ENCODE data around the gene TRPM5. TPM values are rescaled to one million over a fixed set of nuclear protein-coding genes. Genes with fewer than 3 reads are reported as not detected.
"Not testable (repeated sequence)": the region's sequence is repeated elsewhere in the genome, so short reads cannot be mapped to it uniquely, and the experiment has no call there.

Gene TRPM5
- total RNA-seq, 1 experiment from 2014 or later, result 0.07 TPM

DNA sequence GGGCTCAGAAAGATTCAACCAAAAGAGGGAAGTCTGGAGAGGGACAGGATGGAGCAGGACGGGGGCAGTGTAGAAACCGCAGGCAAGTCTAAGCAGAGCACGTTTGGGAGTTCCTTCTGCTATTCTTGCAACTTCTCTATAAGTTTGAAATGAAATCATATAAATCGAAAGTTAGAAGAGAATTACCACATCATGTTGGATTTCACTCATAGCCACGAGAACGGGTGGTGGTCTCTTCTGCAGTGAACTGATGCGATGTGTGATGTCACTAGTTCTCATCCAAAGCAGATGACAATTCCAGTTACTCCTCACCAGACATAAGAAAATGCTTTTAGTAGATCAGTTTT lies 36.5 kb upstream of the TRPM5 start (continued):
- TF ChIP-seq ZNF425 (CRISPR knock-in tag; conservative IDR thresholded peaks at IDR 0.05), result no peak
- no peak for TF ChIP-seq RORB (CRISPR knock-in tag; IDR thresholded peaks at IDR 0.05)
- no peak for TF ChIP-seq SMAD3 (CRISPR knock-in tag; IDR thresholded peaks at IDR 0.05; ENCODE audit: borderline replicate concordance)
- TF ChIP-seq SOX15 (CRISPR knock-in tag; IDR thresholded peaks at IDR 0.05), result no peak
- no peak for TF ChIP-seq GTF2I (CRISPR knock-in tag; conservative IDR thresholded peaks at IDR 0.05)
- no peak for TF ChIP-seq ZMAT4 (CRISPR knock-in tag; IDR thresholded peaks at IDR 0.05)
- no peak for TF ChIP-seq NFE2L1 (CRISPR knock-in tag; IDR thresholded peaks at IDR 0.05)
- TF ChIP-seq TEAD1 (CRISPR knock-in tag; IDR thresholded peaks at IDR 0.05), result no peak
- TF ChIP-seq MXD4 (CRISPR knock-in tag; IDR thresholded peaks at IDR 0.05; ENCODE audit: borderline replicate concordance), result no peak
- no peak for TF ChIP-seq CDX4 (CRISPR knock-in tag; IDR thresholded peaks at IDR 0.05; ENCODE audit: borderline replicate concordance)
- no peak for TF ChIP-seq SMAD4 (CRISPR knock-in tag; IDR thresholded peaks at IDR 0.05)
- no peak for TF ChIP-seq ZNF121 (CRISPR knock-in tag; IDR thresholded peaks at IDR 0.05)
- TF ChIP-seq, protein P1, sequence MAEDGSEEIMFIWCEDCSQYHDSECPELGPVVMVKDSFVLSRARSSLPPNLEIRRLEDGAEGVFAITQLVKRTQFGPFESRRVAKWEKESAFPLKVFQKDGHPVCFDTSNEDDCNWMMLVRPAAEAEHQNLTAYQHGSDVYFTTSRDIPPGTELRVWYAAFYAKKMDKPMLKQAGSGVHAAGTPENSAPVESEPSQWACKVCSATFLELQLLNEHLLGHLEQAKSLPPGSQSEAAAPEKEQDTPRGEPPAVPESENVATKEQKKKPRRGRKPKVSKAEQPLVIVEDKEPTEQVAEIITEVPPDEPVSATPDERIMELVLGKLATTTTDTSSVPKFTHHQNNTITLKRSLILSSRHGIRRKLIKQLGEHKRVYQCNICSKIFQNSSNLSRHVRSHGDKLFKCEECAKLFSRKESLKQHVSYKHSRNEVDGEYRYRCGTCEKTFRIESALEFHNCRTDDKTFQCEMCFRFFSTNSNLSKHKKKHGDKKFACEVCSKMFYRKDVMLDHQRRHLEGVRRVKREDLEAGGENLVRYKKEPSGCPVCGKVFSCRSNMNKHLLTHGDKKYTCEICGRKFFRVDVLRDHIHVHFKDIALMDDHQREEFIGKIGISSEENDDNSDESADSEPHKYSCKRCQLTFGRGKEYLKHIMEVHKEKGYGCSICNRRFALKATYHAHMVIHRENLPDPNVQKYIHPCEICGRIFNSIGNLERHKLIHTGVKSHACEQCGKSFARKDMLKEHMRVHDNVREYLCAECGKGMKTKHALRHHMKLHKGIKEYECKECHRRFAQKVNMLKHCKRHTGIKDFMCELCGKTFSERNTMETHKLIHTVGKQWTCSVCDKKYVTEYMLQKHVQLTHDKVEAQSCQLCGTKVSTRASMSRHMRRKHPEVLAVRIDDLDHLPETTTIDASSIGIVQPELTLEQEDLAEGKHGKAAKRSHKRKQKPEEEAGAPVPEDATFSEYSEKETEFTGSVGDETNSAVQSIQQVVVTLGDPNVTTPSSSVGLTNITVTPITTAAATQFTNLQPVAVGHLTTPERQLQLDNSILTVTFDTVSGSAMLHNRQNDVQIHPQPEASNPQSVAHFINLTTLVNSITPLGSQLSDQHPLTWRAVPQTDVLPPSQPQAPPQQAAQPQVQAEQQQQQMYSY (CRISPR knock-in tag; IDR thresholded peaks at IDR 0.05), result no peak
- TF ChIP-seq NFATC4 (CRISPR knock-in tag; IDR thresholded peaks at IDR 0.05), result no peak
- no peak for TF ChIP-seq NR2C2 (CRISPR knock-in tag; IDR thresholded peaks at IDR 0.05)

GRCh38 chr11:2480067-2480873 lies 36.0 kb upstream of the TRPM5 start:
- H3K27ac Mint-ChIP-seq; DNase-seq (ENCODE audit: low spot score); CTCF ChIA-PET; ATAC-seq; POLR2A ChIA-PET; H3K4me1 Mint-ChIP-seq; H3K4me3 Mint-ChIP-seq: not testable (repeated sequence)
- Mint-ChIP-seq H3K27me3 (ENCODE audit: low read depth) (peaks cover 97% of the 10 kb centered on the region), H3K36me3 (peaks cover 24% of the 10 kb centered on the region), H3K9me3 (peaks cover 47% of the 10 kb centered on the region)

DNA sequence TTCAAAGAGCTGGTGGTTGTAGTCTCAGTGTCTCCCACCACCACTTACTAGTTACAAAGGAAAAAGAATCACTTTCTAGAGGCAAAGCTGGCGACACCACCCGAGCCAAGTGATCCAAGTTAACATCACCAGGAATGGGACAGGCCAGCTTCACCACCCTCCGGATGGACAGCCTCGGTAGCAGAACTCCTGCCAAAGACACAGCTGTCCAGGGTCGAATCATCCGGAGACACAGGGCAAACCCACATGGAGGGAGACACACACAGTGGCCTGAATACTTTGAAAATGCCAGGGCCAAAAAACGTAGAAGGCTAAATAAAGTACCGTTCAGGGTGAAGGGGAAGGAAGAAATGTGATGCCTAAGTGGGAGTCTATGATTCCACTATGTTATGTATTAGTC lies 33.6 kb upstream of the TRPM5 start:
- POLR2A ChIA-PET, result no interaction called here
- ATAC-seq (no peak), DNase-seq (ENCODE audit: low spot score) (no peak)
- peaks cover 46% of the 10 kb centered on the region for H3K9me3 Mint-ChIP-seq
- H3K4me1 Mint-ChIP-seq, result no peaks in the 10 kb centered on the region
- no peak overlapping the region for H3K4me3 Mint-ChIP-seq
- H3K27me3 Mint-ChIP-seq (ENCODE audit: low read depth), result peaks cover 91% of the 10 kb centered on the region
- CTCF ChIA-PET, result no interaction called here
- H3K36me3 Mint-ChIP-seq, result peaks cover 24% of the 10 kb centered on the region
- H3K27ac Mint-ChIP-seq, result no peak overlapping the region
- TF ChIP-seq, protein P2, sequence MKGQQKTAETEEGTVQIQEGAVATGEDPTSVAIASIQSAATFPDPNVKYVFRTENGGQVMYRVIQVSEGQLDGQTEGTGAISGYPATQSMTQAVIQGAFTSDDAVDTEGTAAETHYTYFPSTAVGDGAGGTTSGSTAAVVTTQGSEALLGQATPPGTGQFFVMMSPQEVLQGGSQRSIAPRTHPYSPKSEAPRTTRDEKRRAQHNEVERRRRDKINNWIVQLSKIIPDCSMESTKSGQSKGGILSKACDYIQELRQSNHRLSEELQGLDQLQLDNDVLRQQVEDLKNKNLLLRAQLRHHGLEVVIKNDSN (CRISPR knock-in tag; IDR thresholded peaks at IDR 0.05), result no peak
- TF ChIP-seq ZNF425 (CRISPR knock-in tag; conservative IDR thresholded peaks at IDR 0.05), result no peak
- no peak for TF ChIP-seq ESRRA (CRISPR knock-in tag; IDR thresholded peaks at IDR 0.05; ENCODE audit: borderline replicate concordance)
- TF ChIP-seq ZMAT4 (CRISPR knock-in tag; IDR thresholded peaks at IDR 0.05), result no peak
- no peak for TF ChIP-seq ZNF138 (CRISPR knock-in tag; conservative IDR thresholded peaks at IDR 0.05)
- no peak for TF ChIP-seq ZNF232 (CRISPR knock-in tag; IDR thresholded peaks at IDR 0.05)
- no peak for TF ChIP-seq ZNF219 (CRISPR knock-in tag; IDR thresholded peaks at IDR 0.05; ENCODE audit: borderline replicate concordance)
- no peak for TF ChIP-seq RORB (CRISPR knock-in tag; IDR thresholded peaks at IDR 0.05)
- TF ChIP-seq, protein P3, sequence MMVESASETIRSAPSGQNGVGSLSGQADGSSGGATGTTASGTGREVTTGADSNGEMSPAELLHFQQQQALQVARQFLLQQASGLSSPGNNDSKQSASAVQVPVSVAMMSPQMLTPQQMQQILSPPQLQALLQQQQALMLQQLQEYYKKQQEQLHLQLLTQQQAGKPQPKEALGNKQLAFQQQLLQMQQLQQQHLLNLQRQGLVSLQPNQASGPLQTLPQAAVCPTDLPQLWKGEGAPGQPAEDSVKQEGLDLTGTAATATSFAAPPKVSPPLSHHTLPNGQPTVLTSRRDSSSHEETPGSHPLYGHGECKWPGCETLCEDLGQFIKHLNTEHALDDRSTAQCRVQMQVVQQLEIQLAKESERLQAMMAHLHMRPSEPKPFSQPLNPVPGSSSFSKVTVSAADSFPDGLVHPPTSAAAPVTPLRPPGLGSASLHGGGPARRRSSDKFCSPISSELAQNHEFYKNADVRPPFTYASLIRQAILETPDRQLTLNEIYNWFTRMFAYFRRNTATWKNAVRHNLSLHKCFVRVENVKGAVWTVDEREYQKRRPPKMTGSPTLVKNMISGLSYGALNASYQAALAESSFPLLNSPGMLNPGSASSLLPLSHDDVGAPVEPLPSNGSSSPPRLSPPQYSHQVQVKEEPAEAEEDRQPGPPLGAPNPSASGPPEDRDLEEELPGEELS (CRISPR knock-in tag; IDR thresholded peaks at IDR 0.05), result no peak

All from WTC11 (cell line).